RPMI7951 (cell line): ENCODE measurements around the gene IL18RAP. TPM values are rescaled to one million over a fixed set of nuclear protein-coding genes. Genes with fewer than 3 reads are reported as not detected.

ENCODE experiments used
- DNase-seq: peaks from one replicate; pipeline ENCODE4 v3.0.0-alpha.2; 2012; ENCODE audit warnings: low read depth
- total RNA-seq: library from RNA; depleted of rRNA; stranded (reverse); fragments of >200 nt; shearing (Covaris generic); gene quantifications from 2 replicates; pipeline ENCODE4 v1.2.3, GENCODE V29; 2014; rRNA removed

Gene IL18RAP
- total RNA-seq, 1 experiment from 2014 or later = not detected

- DNase-seq = no peak
These were observed 76.6 kb downstream of the IL18RAP start for GRCh38 chr2:102499558-102499957.

Other genes with a start within 250 kb of the IL18RAP start
- 0.39 TPM in 1 of 2 replicates, not detected in the other for gene IL1RL2, start 236.1 kb upstream of the IL18RAP start, total RNA-seq
- gene IL1RL1, start 111.6 kb upstream of the IL18RAP start, total RNA-seq = 0.10 TPM in 1 of 2 replicates, not detected in the other
- 0.10 TPM in 1 of 2 replicates, not detected in the other for gene IL18R1, start 67.4 kb upstream of the IL18RAP start, total RNA-seq
- gene SLC9A4, start 50.1 kb downstream of the IL18RAP start, total RNA-seq = not detected in 2 replicates
- not detected in 2 replicates for gene SLC9A2, start 196.4 kb downstream of the IL18RAP start, total RNA-seq